Measurements from ENCODE around the gene SLC7A14.

SLC7A14 gene

GRCh38 chr3:170496868-170497140 lies 89.1 kb downstream of the SLC7A14 start:
- Histone ChIP-seq H3K36me3 (ENCODE audit: low read length) (no peaks in the 10 kb centered on the region), H3K79me2 (ENCODE audit: insufficient read depth, low read length) (no peaks in the 10 kb centered on the region), H2AFZ (ENCODE audit: low read depth, low read length, severe bottlenecking) (no peak overlapping the region), H3K4me2 (ENCODE audit: low read depth, low read length, poor library complexity, severe bottlenecking) (no peak overlapping the region), H3K9me2 (replicated peaks; ENCODE audit: insufficient read depth, low read length) (no peaks in the 10 kb centered on the region), H3K9ac (ENCODE audit: low read length) (no peak overlapping the region), H3K27me3 (ENCODE audit: low read length) (no peaks in the 10 kb centered on the region), H3K27ac (ENCODE audit: low read depth, low read length) (no peak overlapping the region), H3F3A (ENCODE audit: insufficient read depth) (no peaks in the 10 kb centered on the region), H3K4me3 (ENCODE audit: insufficient read depth, low read length, poor library complexity, severe bottlenecking) (no peak overlapping the region), H4K20me1 (ENCODE audit: low read depth, low read length) (no peaks in the 10 kb centered on the region), H3K9me3 (ENCODE audit: insufficient read depth, low read length) (no peaks in the 10 kb centered on the region)
- no peak for TF ChIP-seq CTCF (IDR thresholded peaks at IDR 0.05; ENCODE audit: insufficient read depth, low read length, poor library complexity, severe bottlenecking)
- no peak for TF ChIP-seq EZH2phosphoT487 (conservative IDR thresholded peaks at IDR 0.05; ENCODE audit: low read length)

GRCh38 chr3:170496026-170496867 lies 89.6 kb downstream of the SLC7A14 start:
- Histone ChIP-seq H3K36me3 (ENCODE audit: low read length) (no peaks in the 10 kb centered on the region), H4K20me1 (ENCODE audit: low read depth, low read length) (no peaks in the 10 kb centered on the region), H2AFZ (ENCODE audit: low read depth, low read length, severe bottlenecking) (no peak overlapping the region), H3K79me2 (ENCODE audit: insufficient read depth, low read length) (no peaks in the 10 kb centered on the region), H3K9me3 (ENCODE audit: insufficient read depth, low read length) (no peaks in the 10 kb centered on the region), H3F3A (ENCODE audit: insufficient read depth) (no peaks in the 10 kb centered on the region), H3K9ac (ENCODE audit: low read length) (no peak overlapping the region), H3K27ac (ENCODE audit: low read depth, low read length) (no peak overlapping the region), H3K9me2 (replicated peaks; ENCODE audit: insufficient read depth, low read length) (no peaks in the 10 kb centered on the region), H3K4me3 (ENCODE audit: insufficient read depth, low read length, poor library complexity, severe bottlenecking) (no peak overlapping the region), H3K4me2 (ENCODE audit: low read depth, low read length, poor library complexity, severe bottlenecking) (no peak overlapping the region), H3K27me3 (ENCODE audit: low read length) (no peaks in the 10 kb centered on the region)
- TF ChIP-seq EZH2phosphoT487 (conservative IDR thresholded peaks at IDR 0.05; ENCODE audit: low read length), result no peak
- no peak for TF ChIP-seq CTCF (IDR thresholded peaks at IDR 0.05; ENCODE audit: insufficient read depth, low read length, poor library complexity, severe bottlenecking)

GRCh38 chr3:170494766-170495165 lies 91.1 kb downstream of the SLC7A14 start:
- Histone ChIP-seq H3K27me3 (ENCODE audit: low read length) (no peaks in the 10 kb centered on the region), H3K27ac (ENCODE audit: low read depth, low read length) (no peak overlapping the region), H3K9ac (ENCODE audit: low read length) (no peak overlapping the region), H2AFZ (ENCODE audit: low read depth, low read length, severe bottlenecking) (no peak overlapping the region), H3K79me2 (ENCODE audit: insufficient read depth, low read length) (no peaks in the 10 kb centered on the region), H4K20me1 (ENCODE audit: low read depth, low read length) (no peaks in the 10 kb centered on the region), H3K9me3 (ENCODE audit: insufficient read depth, low read length) (no peaks in the 10 kb centered on the region), H3K4me2 (ENCODE audit: low read depth, low read length, poor library complexity, severe bottlenecking) (no peak overlapping the region), H3K4me3 (ENCODE audit: insufficient read depth, low read length, poor library complexity, severe bottlenecking) (no peak overlapping the region), H3F3A (ENCODE audit: insufficient read depth) (no peaks in the 10 kb centered on the region), H3K9me2 (replicated peaks; ENCODE audit: insufficient read depth, low read length) (no peaks in the 10 kb centered on the region), H3K36me3 (ENCODE audit: low read length) (no peaks in the 10 kb centered on the region)
- TF ChIP-seq EZH2phosphoT487 (conservative IDR thresholded peaks at IDR 0.05; ENCODE audit: low read length) (no peak), CTCF (IDR thresholded peaks at IDR 0.05; ENCODE audit: insufficient read depth, low read length, poor library complexity, severe bottlenecking) (no peak)
